ENCODE measurements around the gene C19orf25. TPM values are rescaled to one million over a fixed set of nuclear protein-coding genes. Genes with fewer than 3 reads are reported as not detected.

Gene C19orf25
- total and polyA plus RNA-seq, 9 of the 15 experiments (the other 6 are each of a cell fraction or from before 2014, with no cell fraction given) = 0.79 to 96.0 (median 36.1) TPM

GRCh38 chr19:1524287-1524971 lies 45.4 kb upstream of the C19orf25 start (continued):
- TF ChIP-seq, protein P1, sequence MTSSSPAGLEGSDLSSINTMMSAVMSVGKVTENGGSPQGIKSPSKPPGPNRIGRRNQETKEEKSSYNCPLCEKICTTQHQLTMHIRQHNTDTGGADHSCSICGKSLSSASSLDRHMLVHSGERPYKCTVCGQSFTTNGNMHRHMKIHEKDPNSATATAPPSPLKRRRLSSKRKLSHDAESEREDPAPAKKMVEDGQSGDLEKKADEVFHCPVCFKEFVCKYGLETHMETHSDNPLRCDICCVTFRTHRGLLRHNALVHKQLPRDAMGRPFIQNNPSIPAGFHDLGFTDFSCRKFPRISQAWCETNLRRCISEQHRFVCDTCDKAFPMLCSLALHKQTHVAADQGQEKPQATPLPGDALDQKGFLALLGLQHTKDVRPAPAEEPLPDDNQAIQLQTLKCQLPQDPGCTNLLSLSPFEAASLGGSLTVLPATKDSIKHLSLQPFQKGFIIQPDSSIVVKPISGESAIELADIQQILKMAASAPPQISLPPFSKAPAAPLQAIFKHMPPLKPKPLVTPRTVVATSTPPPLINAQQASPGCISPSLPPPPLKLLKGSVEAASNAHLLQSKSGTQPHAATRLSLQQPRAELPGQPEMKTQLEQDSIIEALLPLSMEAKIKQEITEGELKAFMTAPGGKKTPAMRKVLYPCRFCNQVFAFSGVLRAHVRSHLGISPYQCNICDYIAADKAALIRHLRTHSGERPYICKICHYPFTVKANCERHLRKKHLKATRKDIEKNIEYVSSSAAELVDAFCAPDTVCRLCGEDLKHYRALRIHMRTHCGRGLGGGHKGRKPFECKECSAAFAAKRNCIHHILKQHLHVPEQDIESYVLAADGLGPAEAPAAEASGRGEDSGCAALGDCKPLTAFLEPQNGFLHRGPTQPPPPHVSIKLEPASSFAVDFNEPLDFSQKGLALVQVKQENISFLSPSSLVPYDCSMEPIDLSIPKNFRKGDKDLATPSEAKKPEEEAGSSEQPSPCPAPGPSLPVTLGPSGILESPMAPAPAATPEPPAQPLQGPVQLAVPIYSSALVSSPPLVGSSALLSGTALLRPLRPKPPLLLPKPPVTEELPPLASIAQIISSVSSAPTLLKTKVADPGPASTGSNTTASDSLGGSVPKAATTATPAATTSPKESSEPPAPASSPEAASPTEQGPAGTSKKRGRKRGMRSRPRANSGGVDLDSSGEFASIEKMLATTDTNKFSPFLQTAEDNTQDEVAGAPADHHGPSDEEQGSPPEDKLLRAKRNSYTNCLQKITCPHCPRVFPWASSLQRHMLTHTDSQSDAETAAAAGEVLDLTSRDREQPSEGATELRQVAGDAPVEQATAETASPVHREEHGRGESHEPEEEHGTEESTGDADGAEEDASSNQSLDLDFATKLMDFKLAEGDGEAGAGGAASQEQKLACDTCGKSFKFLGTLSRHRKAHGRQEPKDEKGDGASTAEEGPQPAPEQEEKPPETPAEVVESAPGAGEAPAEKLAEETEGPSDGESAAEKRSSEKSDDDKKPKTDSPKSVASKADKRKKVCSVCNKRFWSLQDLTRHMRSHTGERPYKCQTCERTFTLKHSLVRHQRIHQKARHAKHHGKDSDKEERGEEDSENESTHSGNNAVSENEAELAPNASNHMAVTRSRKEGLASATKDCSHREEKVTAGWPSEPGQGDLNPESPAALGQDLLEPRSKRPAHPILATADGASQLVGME (CRISPR knock-in tag; IDR thresholded peaks at IDR 0.05) = no peak
- TF ChIP-seq YBX1 (IDR thresholded peaks at IDR 0.05) = 0 out of 2 replicates have a peak, but pooled peaks have one; percentile 10
- TF ChIP-seq NFE2 (IDR thresholded peaks at IDR 0.05; ENCODE audit: low read depth) = no peak
- no peak for TF ChIP-seq KHSRP (IDR thresholded peaks at IDR 0.05)
- TF ChIP-seq FOXJ3 (CRISPR knock-in tag; IDR thresholded peaks at IDR 0.05) = no peak
- no peak for TF ChIP-seq SMAD2 (IDR thresholded peaks at IDR 0.05; ENCODE audit: low read depth, low read length)
- no peak for TF ChIP-seq HNRNPK (IDR thresholded peaks at IDR 0.05; ENCODE audit: low read depth, low read length, poor library complexity, severe bottlenecking)
- TF ChIP-seq RUNX1 (IDR thresholded peaks at IDR 0.05; ENCODE audit: low read depth) = no peak
- no peak for TF ChIP-seq ZBTB40 (IDR thresholded peaks at IDR 0.05)
- no peak; the same call in 1 of the 2 replicates for TF ChIP-seq ZBTB40 (CRISPR knock-in tag; IDR thresholded peaks at IDR 0.05)
- TF ChIP-seq ZNF583 (CRISPR knock-in tag; IDR thresholded peaks at IDR 0.05) = no peak
- TF ChIP-seq, protein P2, sequence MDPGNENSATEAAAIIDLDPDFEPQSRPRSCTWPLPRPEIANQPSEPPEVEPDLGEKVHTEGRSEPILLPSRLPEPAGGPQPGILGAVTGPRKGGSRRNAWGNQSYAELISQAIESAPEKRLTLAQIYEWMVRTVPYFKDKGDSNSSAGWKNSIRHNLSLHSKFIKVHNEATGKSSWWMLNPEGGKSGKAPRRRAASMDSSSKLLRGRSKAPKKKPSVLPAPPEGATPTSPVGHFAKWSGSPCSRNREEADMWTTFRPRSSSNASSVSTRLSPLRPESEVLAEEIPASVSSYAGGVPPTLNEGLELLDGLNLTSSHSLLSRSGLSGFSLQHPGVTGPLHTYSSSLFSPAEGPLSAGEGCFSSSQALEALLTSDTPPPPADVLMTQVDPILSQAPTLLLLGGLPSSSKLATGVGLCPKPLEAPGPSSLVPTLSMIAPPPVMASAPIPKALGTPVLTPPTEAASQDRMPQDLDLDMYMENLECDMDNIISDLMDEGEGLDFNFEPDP (CRISPR knock-in tag; IDR thresholded peaks at IDR 0.05) = no peak
- peak; percentile 72; the same call in 1 of the 2 replicates for TF ChIP-seq LARP7 (IDR thresholded peaks at IDR 0.05)

All from K562 (cell line).